Endothelial cell of umbilical vein (primary cell): ENCODE data around the gene DDX11.

Experiments
- CTCF ChIP-seq, 2 donors: IDR thresholded peaks; 1 replicate in 1 of 2; 2 replicates in 1 of 2; pipeline ENCODE4 v1.5.1; 2011; ENCODE audit warnings: low read length in 2 of 2, mild to moderate bottlenecking in 2 of 2, moderate library complexity in 2 of 2, control low read depth in 1 of 2, inconsistent platforms in 1 of 2, low read depth in 1 of 2; ENCODE audit not compliant: insufficient read depth in 1 of 2; ENCODE audit errors: extremely low read depth in 1 of 2
- EZH2 ChIP-seq: IDR thresholded peaks from 2 replicates; pipeline ENCODE4 v1.6.1; 2012; ENCODE audit warnings: borderline replicate concordance, low read depth, mild to moderate bottlenecking, moderate library complexity, low read length, inconsistent platforms; ENCODE audit not compliant: severe bottlenecking
- FOS ChIP-seq: IDR thresholded peaks from 2 replicates; pipeline ENCODE4 v1.6.1; 2011; ENCODE audit warnings: mild to moderate bottlenecking, low read length, moderate library complexity, borderline replicate concordance; ENCODE audit not compliant: insufficient read depth
- GATA2 ChIP-seq: IDR thresholded peaks from 2 replicates; pipeline ENCODE4 v1.7.0; 2011; ENCODE audit warnings: low read depth, mild to moderate bottlenecking, moderate library complexity, mixed read lengths, low read length; ENCODE audit not compliant: insufficient read length, insufficient read depth
- JUN ChIP-seq: IDR thresholded peaks from 2 replicates; pipeline ENCODE4 v1.6.1; 2011; ENCODE audit warnings: borderline replicate concordance, low read depth; ENCODE audit not compliant: insufficient read length, insufficient read depth
- MYC ChIP-seq: IDR thresholded peaks from one replicate; pipeline ENCODE4 v1.6.1; 2011; ENCODE audit warnings: mild to moderate bottlenecking, low read depth, low read length
- POLR2A ChIP-seq: IDR thresholded peaks from 2 replicates; pipeline ENCODE4 v1.6.1; 2012; ENCODE audit warnings: low read depth, mild to moderate bottlenecking, control low read depth, low read length
- POLR2AphosphoS5 ChIP-seq: IDR thresholded peaks from 2 replicates; pipeline ENCODE4 v1.6.1; 2012; ENCODE audit warnings: low read depth, mild to moderate bottlenecking, control low read depth, low read length, moderate library complexity; ENCODE audit not compliant: insufficient read depth
- TF ChIP-seq, protein P1 (sequence below): IDR thresholded peaks from 2 replicates; pipeline ENCODE4 v1.6.1; 2011; ENCODE audit not compliant: insufficient read depth, insufficient read length

DNA sequence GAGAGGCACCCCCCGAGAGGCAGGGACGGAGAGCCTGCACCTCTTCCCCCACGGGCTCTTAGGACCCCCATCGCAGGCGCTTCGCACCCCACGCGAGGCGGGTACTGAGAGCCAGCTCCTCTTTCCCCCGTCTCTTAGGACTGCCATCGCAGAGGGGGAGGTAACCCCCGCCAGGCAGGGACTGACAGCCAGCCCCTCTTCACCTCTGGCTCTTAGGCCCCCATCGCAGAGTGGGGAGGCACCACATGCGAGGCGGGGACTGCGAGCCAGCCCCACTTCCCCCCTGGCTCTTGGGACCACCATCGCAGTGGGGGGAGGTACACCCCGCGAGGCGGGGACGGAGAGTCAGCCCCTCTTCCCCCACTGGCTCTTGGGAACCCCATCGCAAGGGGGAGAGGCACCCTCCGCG is 46.1 kb downstream of the DDX11 start:
- TF ChIP-seq JUN (no peak), CTCF (IDR thresholded peaks at IDR 0.05; ENCODE audit: extremely low read depth in 1 of 2, insufficient read depth in 1 of 2, low read depth in 1 of 2, low read length in 2 of 2) (no peak), GATA2 (no peak), EZH2 (no peak), POLR2AphosphoS5 (no peak), FOS (no peak), POLR2A (no peak), MYC (no peak)
- TF ChIP-seq, protein P1, sequence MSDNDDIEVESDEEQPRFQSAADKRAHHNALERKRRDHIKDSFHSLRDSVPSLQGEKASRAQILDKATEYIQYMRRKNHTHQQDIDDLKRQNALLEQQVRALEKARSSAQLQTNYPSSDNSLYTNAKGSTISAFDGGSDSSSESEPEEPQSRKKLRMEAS, result no peak
